Retinal pigment epithelial cell (primary cell): ENCODE data around the gene LAMC3.
"Not testable (repeated sequence)": the region's sequence is repeated elsewhere in the genome, so short reads cannot be mapped to it uniquely, and the experiment has no call there.

ENCODE experiments used
- DNase-seq: peaks from one replicate; pipeline ENCODE4 v3.0.0-alpha.2; 2010; ENCODE audit warnings: low read depth
- H3K4me3 ChIP-seq: 2 replicates; pipeline ENCODE4 v1.5.1; 2011; ENCODE audit warnings: mild to moderate bottlenecking, low read length, control low read depth, moderate library complexity
- CTCF ChIP-seq: conservative IDR thresholded peaks from 2 replicates; pipeline ENCODE4 v1.5.1; 2011; ENCODE audit warnings: low read depth, low read length, control low read depth, inconsistent platforms

The LAMC3 gene

GRCh38 chr9:130996676-130997394 is 12.1 kb upstream of the LAMC3 start:
- DNase-seq, result no peak
- H3K4me3 ChIP-seq, result no peak overlapping the region
- TF ChIP-seq CTCF, result no peak

- no peak overlapping the region for H3K4me3 ChIP-seq
- no peak for TF ChIP-seq CTCF
- no peak for DNase-seq
Observed at GRCh38 chr9:130997395-130997684, 11.6 kb upstream of the LAMC3 start.

GRCh38 chr9:130997925-130998596 is 10.9 kb upstream of the LAMC3 start:
- H3K4me3 ChIP-seq, result no peak overlapping the region
- DNase-seq, result no peak
- peak; percentile 80 for TF ChIP-seq CTCF

GRCh38 chr9:130998597-130999244 is 10.3 kb upstream of the LAMC3 start:
- H3K4me3 ChIP-seq, result no peak overlapping the region
- no peak for DNase-seq
- TF ChIP-seq CTCF, result no peak

- DNase-seq, result no peak
- TF ChIP-seq CTCF, result no peak
- H3K4me3 ChIP-seq, result no peak overlapping the region
Observed at GRCh38 chr9:130999245-130999623, 9.7 kb upstream of the LAMC3 start.

- DNase-seq, H3K4me3 ChIP-seq: not testable (repeated sequence)
Observed at GRCh38 chr9:131000526-131000925, 8.4 kb upstream of the LAMC3 start.

- H3K4me3 ChIP-seq, result no peak overlapping the region
- no peak for DNase-seq
- no peak for TF ChIP-seq CTCF
Observed at GRCh38 chr9:131001021-131001420, 8.0 kb upstream of the LAMC3 start.
